HCT116 (cell line): ENCODE data around the gene CLDN14. TPM values are rescaled to one million over a fixed set of nuclear protein-coding genes. Genes with fewer than 3 reads are reported as not detected.

Experiments used
- ATAC-seq: fragments of 200-7000 bp; cut with Tn5 transposase; 2 replicates; pipeline ENCODE4 v1.9.1; 2020; ENCODE audit warnings: mild to moderate bottlenecking, moderate library complexity
- BruUV-seq: library from RNA; stranded (reverse); fragments of 400-500 nt; replicated peaks from 2 replicates; lab custom pipeline; 2021; lab: Mats Ljungman, UMichigan
- CTCF ChIA-PET: fragments of 300-600 bp; sonication (Branson Sonifier 250); formaldehyde crosslinking; loops from one replicate; lab custom pipeline; 2021; ENCODE audit warnings: antibody characterized with exemption; lab: Charles Lee
- POLR2A ChIA-PET: fragments of 300-600, 350-600 bp; sonication (Branson Sonifier 250); formaldehyde crosslinking; loops from one replicate; lab custom pipeline; 2021; ENCODE audit warnings: antibody characterized with exemption; lab: Charles Lee
- RAD21 ChIA-PET, 2 experiments: fragments of 300-600 bp; sonication (Branson Sonifier 250); formaldehyde crosslinking; loops; one replicate each; lab custom pipeline; 2023; ENCODE audit warnings: low total read pairs in 2 of 2; ENCODE audit not compliant: uncharacterized antibody in 2 of 2, unreplicated experiment in 2 of 2, low non-redundant PET in 1 of 2; lab: Charles Lee
- DNase-seq: peaks from one replicate; pipeline ENCODE4 v3.0.0-alpha.2; 2010; ENCODE audit warnings: low read depth, low spot score
- H2AFZ ChIP-seq: fragments of 200-600 bp; shearing (Covaris generic), sonication (generic); 2 replicates; pipeline ENCODE4 v1.6.1; 2017; ENCODE audit warnings: low read depth, mixed run types, mixed read lengths, antibody characterized with exemption, low read length; ENCODE audit not compliant: poor library complexity, severe bottlenecking
- H3K27ac ChIP-seq: 2 replicates; pipeline ENCODE4 v1.5.1; 2012; ENCODE audit warnings: low read depth, low read length
- H3K27me3 ChIP-seq: fragments of 200-600 bp; sonication (generic); 2 replicates; pipeline ENCODE4 v1.6.1; 2016; ENCODE audit warnings: mixed run types, low read length, mixed read lengths; ENCODE audit not compliant: insufficient read depth
- H3K36me3 ChIP-seq, 2 experiments: fragments of 200-500 bp in 1 of 2; fragments of 200-600 bp in 1 of 2; sonication (Bioruptor generic) in 1 of 2; sonication (generic) in 1 of 2; 2 replicates each; pipeline versions ENCODE4 v1.5.1 to v1.6.1; 2014 to 2016; ENCODE audit warnings: low read length in 2 of 2, inconsistent platforms in 1 of 2, mixed read lengths in 1 of 2, mixed run types in 1 of 2; ENCODE audit not compliant: insufficient read depth in 2 of 2, control insufficient read depth in 1 of 2
- H3K4me1 ChIP-seq, 2 experiments: fragments of 200-600 bp in 1 of 2; sonication (generic) in 1 of 2; 2 replicates each; pipeline versions ENCODE4 v1.5.1 to v1.6.1; 2012 to 2017; ENCODE audit warnings: low read length in 2 of 2, inconsistent platforms in 1 of 2, mild to moderate bottlenecking in 1 of 2, mixed read lengths in 1 of 2, mixed run types in 1 of 2, moderate library complexity in 1 of 2; ENCODE audit not compliant: insufficient read depth in 2 of 2, control insufficient read depth in 1 of 2
- H3K4me2 ChIP-seq: fragments of 200-600 bp; sonication (generic); 2 replicates; pipeline ENCODE4 v1.6.1; 2017; ENCODE audit warnings: mixed run types, low read length, mixed read lengths
- H3K4me3 ChIP-seq, 2 experiments: fragments of 200-600 bp in 1 of 2; sonication (generic) in 1 of 2; replicated peaks in 1 of 2; 2 replicates each; pipeline ENCODE4 v1.5.1; 2011 to 2016; ENCODE audit warnings: low read length in 2 of 2, control low read depth in 1 of 2, low read depth in 1 of 2, mild to moderate bottlenecking in 1 of 2, mixed read lengths in 1 of 2, mixed run types in 1 of 2
- H3K79me2 ChIP-seq: fragments of 200-600 bp; sonication (generic); 2 replicates; pipeline ENCODE4 v1.6.1; 2017; ENCODE audit warnings: mild to moderate bottlenecking, mixed run types, low read length, moderate library complexity, mixed read lengths; ENCODE audit not compliant: insufficient read depth
- H3K9ac ChIP-seq: fragments of 200-600 bp; sonication (generic); 2 replicates; pipeline ENCODE4 v1.6.1; 2016; ENCODE audit warnings: low read length, mixed read lengths
- H3K9me2 ChIP-seq: fragments of 200-600 bp; sonication (generic), shearing (Covaris generic); 2 replicates; pipeline ENCODE4 v1.6.1; 2017; ENCODE audit warnings: mixed run types, mild to moderate bottlenecking, moderate library complexity; ENCODE audit not compliant: insufficient read depth
- H3K9me3 ChIP-seq, 2 experiments: fragments of 200-500 bp in 1 of 2; fragments of 200-600 bp in 1 of 2; sonication (Bioruptor generic) in 1 of 2; sonication (generic) in 1 of 2; 2 replicates each; pipeline ENCODE4 v1.6.1; 2014 to 2017; ENCODE audit warnings: low read length in 2 of 2, mixed read lengths in 2 of 2, inconsistent platforms in 1 of 2, low read depth in 1 of 2, mild to moderate bottlenecking in 1 of 2, mixed run types in 1 of 2, moderate library complexity in 1 of 2; ENCODE audit not compliant: control insufficient read depth in 1 of 2, insufficient read depth in 1 of 2
- H4K20me1 ChIP-seq: fragments of 200-600 bp; sonication (generic), shearing (Covaris generic); 2 replicates; pipeline ENCODE4 v1.6.1; 2017; ENCODE audit warnings: mixed run types, mild to moderate bottlenecking, moderate library complexity; ENCODE audit not compliant: insufficient read depth
- CEBPB ChIP-seq: IDR thresholded peaks from 2 replicates; pipeline ENCODE4 v1.6.1; 2012; ENCODE audit warnings: low read depth
- EGR1 ChIP-seq: IDR thresholded peaks from 2 replicates; pipeline ENCODE4 v1.6.1; 2012; ENCODE audit warnings: low read depth
- EZH2 ChIP-seq: fragments of 200-600 bp; sonication (generic); IDR thresholded peaks from 2 replicates; pipeline ENCODE4 v1.6.1; 2017; ENCODE audit warnings: antibody characterized with exemption, mixed run types
- EZH2phosphoT487 ChIP-seq: fragments of 200-600 bp; IDR thresholded peaks from 2 replicates; pipeline ENCODE4 v1.6.1; 2018; ENCODE audit warnings: antibody characterized with exemption, borderline replicate concordance
- FOSL1 ChIP-seq: IDR thresholded peaks from 2 replicates; pipeline ENCODE4 v1.6.1; 2012; ENCODE audit warnings: low read depth
- JUND ChIP-seq: IDR thresholded peaks from 2 replicates; pipeline ENCODE4 v1.6.1; 2012
- MAX ChIP-seq: IDR thresholded peaks from 2 replicates; pipeline ENCODE4 v1.6.1; 2012
- POLR2A ChIP-seq: IDR thresholded peaks from 2 replicates; pipeline ENCODE4 v1.7.0; 2011; ENCODE audit warnings: borderline replicate concordance; ENCODE audit not compliant: insufficient read depth, insufficient read length; ENCODE audit errors: extremely low read depth
- POLR2AphosphoS5 ChIP-seq: IDR thresholded peaks from 2 replicates; pipeline ENCODE4 v1.6.1; 2011; ENCODE audit warnings: mild to moderate bottlenecking, low read depth, low read length, moderate library complexity
- RAD21 ChIP-seq: IDR thresholded peaks from 2 replicates; pipeline ENCODE4 v1.6.1; 2012; ENCODE audit warnings: low read depth, mild to moderate bottlenecking
- SIN3A ChIP-seq: IDR thresholded peaks from 2 replicates; pipeline ENCODE4 v1.6.1; 2012; ENCODE audit warnings: low read depth
- SRF ChIP-seq: IDR thresholded peaks from 2 replicates; pipeline ENCODE4 v1.6.1; 2012; ENCODE audit warnings: low read depth
- TCF7L2 ChIP-seq: IDR thresholded peaks from 2 replicates; pipeline ENCODE4 v1.7.0; 2011; ENCODE audit warnings: borderline replicate concordance, inconsistent platforms; ENCODE audit not compliant: insufficient read depth, insufficient read length; ENCODE audit errors: extremely low read depth
- YY1 ChIP-seq: IDR thresholded peaks from 2 replicates; pipeline ENCODE4 v1.6.1; 2011; ENCODE audit warnings: low read length, low read depth, moderate library complexity, mild to moderate bottlenecking; ENCODE audit not compliant: insufficient replicate concordance; ENCODE audit errors: extremely low read depth
- ZFX ChIP-seq: fragments of 450-650 bp; IDR thresholded peaks from 2 replicates; pipeline ENCODE4 v1.6.1; 2017
- intact Hi-C: fragments of 100-400 bp; cut with micrococcal nuclease; formaldehyde crosslinking; loops from 2 replicates; pipeline ENCODE4 v1.10.0; 2022
- total RNA-seq: library from RNA; stranded (reverse); gene quantifications from one replicate; pipeline ENCODE4 v1.2.1, GENCODE V29; 2021; ENCODE audit not compliant: unreplicated experiment
- TF ChIP-seq, protein P1 (sequence below): IDR thresholded peaks from 2 replicates; pipeline ENCODE4 v1.6.1; 2011; ENCODE audit warnings: mild to moderate bottlenecking, low read length, moderate library complexity; ENCODE audit not compliant: insufficient replicate concordance; ENCODE audit errors: extremely low read depth

Gene CLDN14
- total RNA-seq, 1 experiment from 2014 or later, result not detected

- TF ChIP-seq RAD21, result no peak
These were observed 38.2 kb downstream of the CLDN14 start (continued) for GRCh38 chr21:36441715-36442114.

- ChIA-PET CTCF (no interaction called here), RAD21 (no interaction called here)
- no peak for ATAC-seq
These were observed 42.2 kb downstream of the CLDN14 start for GRCh38 chr21:36437745-36438128.

DNA sequence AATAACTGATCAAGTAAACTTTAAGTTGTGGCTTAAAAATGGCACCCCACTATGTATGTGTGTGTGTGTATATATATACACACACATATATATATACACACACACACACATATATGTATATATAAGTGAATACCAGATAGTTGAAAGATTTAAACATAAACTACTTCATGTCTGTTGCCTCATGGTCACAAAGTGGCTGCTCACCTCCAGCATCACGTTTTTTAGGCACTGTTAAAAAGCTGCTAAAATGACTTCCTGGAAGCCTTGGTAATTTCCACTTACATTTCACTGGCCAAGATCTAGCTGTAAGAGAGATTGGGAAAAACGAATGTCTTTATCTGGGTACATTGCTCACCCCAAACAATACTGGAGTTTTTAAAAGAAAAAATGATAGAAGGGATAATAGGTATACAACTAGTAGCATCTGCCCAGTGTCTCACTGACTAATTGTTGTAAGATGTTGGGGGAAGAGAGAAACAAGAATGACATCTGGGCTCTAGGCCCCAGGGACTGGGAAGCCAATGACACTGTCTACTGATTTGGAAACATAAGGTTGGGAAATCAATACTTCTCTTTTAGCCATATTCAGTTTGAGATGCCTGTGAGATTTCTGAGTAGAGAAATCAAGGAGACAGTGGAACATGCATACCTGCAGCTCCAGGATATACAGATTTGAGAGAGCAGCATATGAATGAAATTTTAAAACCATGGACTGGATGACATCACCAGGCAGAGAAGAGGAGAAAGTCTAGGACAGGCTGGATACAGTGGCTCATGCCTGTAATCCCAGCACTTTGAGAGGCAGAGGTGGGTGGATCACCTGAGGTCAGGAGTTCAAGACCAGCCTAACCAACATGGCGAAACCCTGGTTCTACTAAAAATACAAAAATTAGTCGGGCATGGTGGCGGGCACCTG lies 42.8 kb downstream of the CLDN14 start:
- H3K27me3 ChIP-seq, result no peaks in the 10 kb centered on the region
- no peak overlapping the region for H3K4me2 ChIP-seq
- BruUV-seq, result no TSS peak
- ATAC-seq, result no peak
- no peaks in the 10 kb centered on the region for H3K79me2 ChIP-seq
- intact Hi-C loops, result no loop called here
- H2AFZ ChIP-seq, result no peak overlapping the region
- no peak for TF ChIP-seq YY1
- no peak for TF ChIP-seq POLR2A
- TF ChIP-seq JUND, result no peak
- TF ChIP-seq EZH2, result no peak
- no peak for TF ChIP-seq POLR2AphosphoS5
- TF ChIP-seq FOSL1, result no peak
- TF ChIP-seq SIN3A, result no peak
- no peak for TF ChIP-seq RAD21
- TF ChIP-seq EGR1, result no peak
- TF ChIP-seq MAX, result no peak
- TF ChIP-seq EZH2phosphoT487, result no peak
- no peak for TF ChIP-seq TCF7L2
- no peak for TF ChIP-seq ZFX
- no peak for TF ChIP-seq CEBPB
- TF ChIP-seq, protein P1, sequence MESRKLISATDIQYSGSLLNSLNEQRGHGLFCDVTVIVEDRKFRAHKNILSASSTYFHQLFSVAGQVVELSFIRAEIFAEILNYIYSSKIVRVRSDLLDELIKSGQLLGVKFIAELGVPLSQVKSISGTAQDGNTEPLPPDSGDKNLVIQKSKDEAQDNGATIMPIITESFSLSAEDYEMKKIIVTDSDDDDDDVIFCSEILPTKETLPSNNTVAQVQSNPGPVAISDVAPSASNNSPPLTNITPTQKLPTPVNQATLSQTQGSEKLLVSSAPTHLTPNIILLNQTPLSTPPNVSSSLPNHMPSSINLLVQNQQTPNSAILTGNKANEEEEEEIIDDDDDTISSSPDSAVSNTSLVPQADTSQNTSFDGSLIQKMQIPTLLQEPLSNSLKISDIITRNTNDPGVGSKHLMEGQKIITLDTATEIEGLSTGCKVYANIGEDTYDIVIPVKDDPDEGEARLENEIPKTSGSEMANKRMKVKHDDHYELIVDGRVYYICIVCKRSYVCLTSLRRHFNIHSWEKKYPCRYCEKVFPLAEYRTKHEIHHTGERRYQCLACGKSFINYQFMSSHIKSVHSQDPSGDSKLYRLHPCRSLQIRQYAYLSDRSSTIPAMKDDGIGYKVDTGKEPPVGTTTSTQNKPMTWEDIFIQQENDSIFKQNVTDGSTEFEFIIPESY, result no peak
- TF ChIP-seq, all 23 proteins: peak for 0
- no peaks in the 10 kb centered on the region for H3K9me3 ChIP-seq
- H3K36me3 ChIP-seq, result no peaks in the 10 kb centered on the region
- ChIA-PET POLR2A (no interaction called here), CTCF (interaction anchor here (0.7 kb wide), 1 partner anchor 12 kb away, joined by 3 read pairs; no protein-coding TSS in a partner anchor), RAD21 (no interaction called here)
- H3K9me2 ChIP-seq, result no peaks in the 10 kb centered on the region
- no peak overlapping the region for H3K4me3 ChIP-seq
- H3K4me1 ChIP-seq, result peaks cover 4 to 11% of the 10 kb centered on the region in 2 experiments; a peak in 3 of 4 replicates
- no peaks in the 10 kb centered on the region for H4K20me1 ChIP-seq
- no peak for DNase-seq
- no peak overlapping the region for H3K27ac ChIP-seq
- H3K9ac ChIP-seq, result no peak overlapping the region

More at GRCh38 chr21:36437745-36438128, 42.2 kb downstream of the CLDN14 start:
- Histone ChIP-seq H3K27ac (no peak overlapping the region), H3K4me1 (peaks cover 4 to 11% of the 10 kb centered on the region in 2 experiments; a peak in 3 of 4 replicates), H4K20me1 (no peaks in the 10 kb centered on the region), H3K4me3 (no peak overlapping the region), H3K36me3 (no peaks in the 10 kb centered on the region), H3K79me2 (no peaks in the 10 kb centered on the region), H3K27me3 (no peaks in the 10 kb centered on the region), H3K9me2 (no peaks in the 10 kb centered on the region), H3K4me2 (no peak overlapping the region), H2AFZ (no peak overlapping the region), H3K9me3 (no peaks in the 10 kb centered on the region), H3K9ac (no peak overlapping the region)
- no peak for DNase-seq
- BruUV-seq, result no TSS peak
- no peak for TF ChIP-seq SRF
- POLR2A ChIA-PET, result no interaction called here
- intact Hi-C loops, result no loop called here
